Neural progenitor cell (in vitro differentiated cells): ENCODE measurements around the gene CBR3.

ENCODE experiments used
- CTCF ChIP-seq: fragments of 200-600 bp; sonication (generic); IDR thresholded peaks from 2 replicates; pipeline ENCODE4 v1.5.1; 2017; ENCODE audit warnings: antibody characterized with exemption, mild to moderate bottlenecking
- EZH2 ChIP-seq: fragments of 200-600 bp; sonication (generic); IDR thresholded peaks from 2 replicates; pipeline ENCODE4 v1.6.1; 2017; ENCODE audit warnings: antibody characterized with exemption, mild to moderate bottlenecking, moderate library complexity
- EZH2phosphoT487 ChIP-seq: fragments of 200-600 bp; sonication (generic); IDR thresholded peaks from 2 replicates; pipeline ENCODE4 v1.6.1; 2017; ENCODE audit warnings: antibody characterized with exemption

DNA sequence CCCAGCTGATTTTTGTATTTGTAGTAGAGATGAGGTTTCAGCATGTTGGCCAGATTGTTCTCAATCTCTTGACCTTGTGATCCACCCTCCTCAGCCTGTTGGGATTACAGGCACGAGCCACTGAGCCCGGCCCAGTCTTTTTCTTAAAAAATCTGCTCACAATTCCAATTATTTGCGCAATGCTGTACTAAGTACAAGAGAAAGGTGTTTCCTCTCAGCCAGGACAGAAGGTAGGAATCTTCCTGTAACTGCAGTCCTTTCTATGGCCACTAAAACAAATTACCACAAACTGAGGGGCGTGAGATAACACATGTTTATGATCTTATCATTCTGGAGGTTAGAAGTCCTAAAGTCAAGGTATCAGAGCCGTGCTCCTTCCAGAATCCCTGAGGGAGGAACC, 6.9 kb upstream of the CBR3 start:
- no peak for TF ChIP-seq CTCF
- no peak for TF ChIP-seq EZH2
- no peak for TF ChIP-seq EZH2phosphoT487
